ENCODE data around the gene MIER3.

MIER3 gene

GRCh38 chr5:56961746-56962145 lies 9.8 kb upstream of the MIER3 start:
- no peak for DNase-seq (ENCODE audit: low spot score)

GRCh38 chr5:56959326-56959725 lies 7.4 kb upstream of the MIER3 start:
- no peak for DNase-seq (ENCODE audit: low spot score)

GRCh38 chr5:56958595-56958994 lies 6.7 kb upstream of the MIER3 start:
- no peak for DNase-seq (ENCODE audit: low spot score)

GRCh38 chr5:56954262-56954661 lies 2.3 kb upstream of the MIER3 start:
- DNase-seq (ENCODE audit: low spot score): no peak

- DNase-seq (ENCODE audit: low spot score): no peak
Observed at GRCh38 chr5:56951126-56951945, 587 bp downstream of the MIER3 start.

GRCh38 chr5:56950626-56951125 lies 1.2 kb downstream of the MIER3 start:
- DNase-seq (ENCODE audit: low spot score): peak; percentile 55

GRCh38 chr5:56947052-56947451 lies 4.9 kb downstream of the MIER3 start:
- DNase-seq (ENCODE audit: low spot score): no peak

- DNase-seq (ENCODE audit: low spot score): no peak
Observed at GRCh38 chr5:56941981-56942380, 9.9 kb downstream of the MIER3 start.

GRCh38 chr5:56938858-56939257 lies 13.1 kb downstream of the MIER3 start:
- no peak for DNase-seq (ENCODE audit: low spot score)

GRCh38 chr5:56934325-56934724 lies 17.6 kb downstream of the MIER3 start:
- no peak for DNase-seq (ENCODE audit: low spot score)

- no peak for DNase-seq (ENCODE audit: low spot score)
Observed at GRCh38 chr5:56922922-56923321, 29.0 kb downstream of the MIER3 start.

- DNase-seq (ENCODE audit: low spot score): no peak
Observed at GRCh38 chr5:56919942-56920662, 31.8 kb downstream of the MIER3 start.

- DNase-seq (ENCODE audit: low spot score): no peak
Observed at GRCh38 chr5:56918054-56918453, 33.9 kb downstream of the MIER3 start.

- DNase-seq (ENCODE audit: low spot score): no peak
Observed at GRCh38 chr5:56917534-56917933, 34.4 kb downstream of the MIER3 start.

- no peak for DNase-seq (ENCODE audit: low spot score)
Observed at GRCh38 chr5:56914678-56915077, 37.2 kb downstream of the MIER3 start.

GRCh38 chr5:56913766-56914165 lies 38.2 kb downstream of the MIER3 start:
- DNase-seq (ENCODE audit: low spot score): no peak

- DNase-seq (ENCODE audit: low spot score): peak; percentile 7
Observed at GRCh38 chr5:56910210-56910965, 41.5 kb downstream of the MIER3 start.

GRCh38 chr5:56909294-56910209 lies 42.4 kb downstream of the MIER3 start, which contains the start of gene SETD9:
Gene SETD9, plus strand, starts transcription at chr5:56909596. Its CDS starts 50 bp downstream, at chr5:56909646.
- DNase-seq (ENCODE audit: low spot score): peak; percentile 96

GRCh38 chr5:56908942-56909293 lies 43.0 kb downstream of the MIER3 start:
- DNase-seq (ENCODE audit: low spot score): no peak

GRCh38 chr5:56900858-56901578 lies 50.9 kb downstream of the MIER3 start:
- peak; percentile 49 for DNase-seq (ENCODE audit: low spot score)

GRCh38 chr5:56900395-56900794 lies 51.5 kb downstream of the MIER3 start:
- no peak for DNase-seq (ENCODE audit: low spot score)

All from activated CD4-positive, alpha-beta T cell treated with anti-CD3 and anti-CD28 coated beads, Interleukin-2, Interleukin-4, amounts not matched to agents 100 ng/mL and 50 ng/mL, durations not matched to agents 16 hours and 8 hours (primary cell).